Hepatocyte (in vitro differentiated cells): Measurements from ENCODE around the gene FER1L5. TPM values are rescaled to one million over a fixed set of nuclear protein-coding genes. Genes with fewer than 3 reads are reported as not detected.
A peak's percentile ranks its signal among the peaks of the same experiment; 100 is the strongest.

Experiments used
- DNase-seq: peaks from one replicate; pipeline ENCODE4 v3.0.0-alpha.2; 2016; ENCODE audit warnings: low spot score
- H2AFZ ChIP-seq: fragments of 200-600 bp; sonication (generic); 2 replicates; pipeline ENCODE4 v1.6.0; 2016; ENCODE audit warnings: antibody characterized with exemption, mild to moderate bottlenecking
- H3K27ac ChIP-seq: fragments of 200-600 bp; sonication (generic); 2 replicates; pipeline ENCODE4 v1.5.1; 2016; ENCODE audit warnings: mild to moderate bottlenecking
- H3K27me3 ChIP-seq: fragments of 200-600 bp; sonication (generic); 2 replicates; pipeline ENCODE4 v1.6.1; 2016
- H3K36me3 ChIP-seq: fragments of 200-600 bp; sonication (generic); replicated peaks from 2 replicates; pipeline ENCODE4 v1.5.1; 2016; ENCODE audit warnings: low read depth; ENCODE audit not compliant: insufficient read depth
- H3K4me1 ChIP-seq: fragments of 200-600 bp; sonication (generic); 2 replicates; pipeline ENCODE4 v1.5.1; 2016; ENCODE audit warnings: mild to moderate bottlenecking, moderate library complexity; ENCODE audit not compliant: insufficient read depth
- H3K4me2 ChIP-seq: fragments of 200-600 bp; sonication (generic); 2 replicates; pipeline ENCODE4 v1.6.0; 2016
- H3K4me3 ChIP-seq: fragments of 200-600 bp; sonication (generic); 2 replicates; pipeline ENCODE4 v1.5.1; 2016; ENCODE audit warnings: mild to moderate bottlenecking
- H3K79me2 ChIP-seq: fragments of 200-600 bp; sonication (generic); 2 replicates; pipeline ENCODE4 v1.6.0; 2017; ENCODE audit warnings: mild to moderate bottlenecking
- H3K9me2 ChIP-seq: fragments of 200-600 bp; sonication (generic); replicated peaks from 2 replicates; pipeline ENCODE4 v1.6.0; 2017; ENCODE audit warnings: mild to moderate bottlenecking; ENCODE audit not compliant: insufficient read depth
- H3K9me3 ChIP-seq: fragments of 200-600 bp; sonication (generic); 2 replicates; pipeline ENCODE4 v1.5.1; 2016; ENCODE audit warnings: low read depth, mild to moderate bottlenecking
- H4K20me1 ChIP-seq: fragments of 200-600 bp; sonication (generic); 2 replicates; pipeline ENCODE4 v1.6.0; 2016; ENCODE audit warnings: mild to moderate bottlenecking; ENCODE audit not compliant: insufficient read depth, poor library complexity, severe bottlenecking
- CTCF ChIP-seq: fragments of 200-600 bp; sonication (generic); IDR thresholded peaks from 2 replicates; pipeline ENCODE4 v1.5.1; 2016; ENCODE audit warnings: antibody characterized with exemption, mild to moderate bottlenecking; ENCODE audit not compliant: poor library complexity
- EZH2 ChIP-seq: fragments of 200-600 bp; sonication (generic); IDR thresholded peaks from 2 replicates; pipeline ENCODE4 v1.6.1; 2016; ENCODE audit warnings: antibody characterized with exemption, mild to moderate bottlenecking, borderline replicate concordance
- EZH2phosphoT487 ChIP-seq: fragments of 200-600 bp; sonication (generic); IDR thresholded peaks from one replicate; pipeline ENCODE4 v1.6.1; 2018; ENCODE audit warnings: antibody characterized with exemption, mild to moderate bottlenecking, low read depth, moderate library complexity; ENCODE audit not compliant: unreplicated experiment, severe bottlenecking
- WGBS: methylation state at CpG from one replicate; pipeline ENCODE4 v1.1.6; 2016; ENCODE audit warnings: low lambda C conversion rate; ENCODE audit errors: missing lambda C conversion rate; 5-methylcytosine and 5-hydroxymethylcytosine counted together
- polyA plus RNA-seq: library from polyadenylated mRNA; unstranded; fragments of >200 nt; fragmentation: Nextera tagmentation; extraction: Ambion mirVana; gene quantifications from 2 replicates; pipeline ENCODE4 v1.2.1, GENCODE V29; 2016
- total RNA-seq: library from RNA; depleted of rRNA; stranded (reverse); fragments of >200 nt; gene quantifications from 2 replicates; pipeline ENCODE4 v1.2.3, GENCODE V29; 2014

FER1L5 gene
- total and polyA plus RNA-seq, 2 experiments from 2014 or later = 0.10 to 0.33 TPM

DNA sequence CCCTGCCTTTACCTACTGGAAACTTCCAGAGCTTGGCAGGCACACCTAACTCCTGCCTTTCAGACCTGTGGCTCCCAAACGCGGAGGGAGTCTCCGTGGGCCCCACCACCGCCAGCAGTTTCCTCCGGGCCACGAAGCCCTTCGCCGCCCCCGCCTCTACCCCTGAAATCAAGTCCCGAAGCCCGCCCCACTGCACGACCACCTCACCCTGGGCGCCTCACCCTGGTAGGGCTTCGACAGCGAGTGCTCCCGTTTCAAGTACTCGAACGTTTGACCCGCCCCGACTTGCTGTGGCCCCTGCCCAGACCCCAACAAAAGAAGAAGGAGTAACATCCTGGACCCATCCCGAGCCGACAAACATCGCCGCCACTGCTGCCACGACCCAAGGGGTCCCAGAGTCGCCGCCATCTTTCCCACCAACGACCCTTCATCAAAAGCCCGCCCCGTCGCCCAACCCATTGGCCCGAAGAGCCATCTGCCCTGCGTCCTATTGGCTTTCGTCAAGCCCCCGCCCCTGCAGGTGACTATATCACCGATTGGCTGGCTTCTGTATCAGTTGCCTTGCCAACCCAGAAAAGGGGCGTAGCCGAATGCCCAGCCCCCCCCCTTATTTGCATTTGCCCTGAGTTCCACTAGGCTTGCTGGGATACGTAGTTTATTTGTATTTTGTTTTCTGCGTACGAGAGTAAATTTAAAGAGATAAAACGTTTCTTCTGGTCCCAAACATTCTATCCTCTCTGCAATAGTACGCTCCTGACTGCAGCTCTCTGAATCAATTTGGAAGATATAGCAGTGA is 97.3 kb downstream of the FER1L5 start, which contains the start of gene LMAN2L:
Gene LMAN2L, minus strand, starts transcription at position 432 of the 796 bp plus-strand sequence. Its CDS starts 24 bp downstream, at position 408.
- WGBS = 2% methylated on average over 32 of the region's 43 CpGs
- H3K79me2 ChIP-seq = peaks cover 36% of the 10 kb centered on the region
- H4K20me1 ChIP-seq = no peaks in the 10 kb centered on the region
- DNase-seq = peak; percentile 97
- H3K27ac ChIP-seq = peak within 1 kb of the TSS; percentile 69
- H3K9me2 ChIP-seq = no peaks in the 10 kb centered on the region
- H3K4me1 ChIP-seq = peaks cover 10% of the 10 kb centered on the region
- H3K4me3 ChIP-seq = peak within 1 kb of the TSS; percentile 27
- no peaks in the 10 kb centered on the region for H3K9me3 ChIP-seq
- H3K27me3 ChIP-seq = no peaks in the 10 kb centered on the region
- TF ChIP-seq CTCF = no peak
- TF ChIP-seq EZH2phosphoT487 = no peak
- no peak for TF ChIP-seq EZH2
- peak within 1 kb of the TSS; percentile 82 for H2AFZ ChIP-seq
- peak within 1 kb of the TSS; percentile 77 for H3K4me2 ChIP-seq
- H3K36me3 ChIP-seq = no peaks in the 10 kb centered on the region

DNA sequence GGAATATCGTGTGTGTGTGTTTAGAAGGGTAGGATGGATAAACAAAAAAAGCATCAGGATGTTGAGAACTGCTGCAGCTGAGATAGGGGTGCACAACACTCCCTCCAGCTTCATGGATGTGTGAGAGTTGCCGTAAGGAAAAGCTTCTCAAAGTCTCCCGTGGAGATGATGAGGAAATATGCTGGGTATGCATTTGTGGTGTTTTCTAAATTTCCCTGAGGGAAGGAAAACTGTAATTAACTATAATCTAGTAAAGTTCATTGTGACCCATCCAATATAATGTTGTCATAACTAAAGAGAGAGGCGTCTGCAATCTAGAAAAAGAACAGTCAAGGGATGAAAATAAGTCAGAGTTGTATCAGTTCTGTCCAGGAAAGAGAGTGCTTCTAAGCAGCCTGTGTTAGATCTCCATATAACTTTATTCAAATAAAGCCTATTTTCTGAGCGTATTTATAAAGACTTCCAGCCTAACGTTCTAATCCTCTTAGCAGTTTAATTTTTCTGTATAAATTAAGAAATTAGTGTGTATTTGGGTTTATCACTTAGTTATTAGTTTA is 104.6 kb downstream of the FER1L5 start:
- no peaks in the 10 kb centered on the region for H4K20me1 ChIP-seq
- H3K36me3 ChIP-seq = no peaks in the 10 kb centered on the region
- H3K27me3 ChIP-seq = no peaks in the 10 kb centered on the region
- no peaks in the 10 kb centered on the region for H3K79me2 ChIP-seq
- no peaks in the 10 kb centered on the region for H3K9me2 ChIP-seq
- no peak overlapping the region for H3K27ac ChIP-seq
- H3K4me3 ChIP-seq = no peak overlapping the region
- WGBS = 62% methylated on average over 6 of the region's 6 CpGs
- DNase-seq = no peak
- no peaks in the 10 kb centered on the region for H3K9me3 ChIP-seq
- H3K4me2 ChIP-seq = no peak overlapping the region
- H2AFZ ChIP-seq = no peak overlapping the region
- TF ChIP-seq EZH2 (no peak), CTCF (no peak), EZH2phosphoT487 (no peak)
- no peaks in the 10 kb centered on the region for H3K4me1 ChIP-seq

DNA sequence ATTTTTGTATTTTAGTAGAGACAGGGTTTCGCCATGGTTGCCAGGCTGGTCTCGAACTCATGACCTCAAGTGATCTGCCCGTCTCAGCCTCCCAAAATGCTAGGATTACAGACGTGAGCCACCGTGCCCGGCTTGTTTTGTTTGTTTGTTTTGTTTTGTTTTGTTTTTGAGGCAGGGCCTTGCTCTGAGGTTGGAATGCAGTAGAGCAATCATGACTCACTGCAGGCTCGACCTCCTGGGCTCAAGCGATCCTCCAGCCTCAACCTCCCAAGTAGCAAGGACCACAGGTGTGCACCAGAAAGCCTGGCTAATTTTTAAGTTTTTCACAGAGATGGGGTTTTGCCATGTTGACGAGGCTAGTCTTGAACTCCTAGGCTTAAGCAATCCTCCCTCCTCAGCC is 109.2 kb downstream of the FER1L5 start:
- TF ChIP-seq CTCF = no peak
- no peak for TF ChIP-seq EZH2
- TF ChIP-seq EZH2phosphoT487 = no peak
- no peaks in the 10 kb centered on the region for H3K36me3 ChIP-seq
- no peaks in the 10 kb centered on the region for H3K4me1 ChIP-seq
- no peaks in the 10 kb centered on the region for H3K79me2 ChIP-seq
- H3K9me3 ChIP-seq = no peaks in the 10 kb centered on the region
- H3K4me3 ChIP-seq = no peak overlapping the region
- no peaks in the 10 kb centered on the region for H3K27me3 ChIP-seq
- no peaks in the 10 kb centered on the region for H3K9me2 ChIP-seq
- no peak for DNase-seq
- H3K4me2 ChIP-seq = no peak overlapping the region
- H3K27ac ChIP-seq = no peak overlapping the region
- no peaks in the 10 kb centered on the region for H4K20me1 ChIP-seq
- no peak overlapping the region for H2AFZ ChIP-seq
- WGBS = 93% methylated on average over 9 of the region's 9 CpGs
